SK-N-MC (cell line): ENCODE results near the gene TMEM17.

Source experiments
- EZH2 ChIP-seq: fragments of 200-600 bp; sonication (generic); IDR thresholded peaks from one replicate; pipeline ENCODE4 v1.6.1; 2017; ENCODE audit warnings: antibody characterized with exemption
- FOXP2 ChIP-seq: optimal IDR thresholded peaks from 2 replicates; pipeline ENCODE3; 2011; ENCODE audit warnings: mild to moderate bottlenecking, moderate library complexity; ENCODE audit not compliant: insufficient read depth; ENCODE audit errors: extremely low read length, control extremely low read depth
- POLR2AphosphoS5 ChIP-seq: IDR thresholded peaks from 2 replicates; pipeline ENCODE4 v1.6.1; 2012; ENCODE audit warnings: mild to moderate bottlenecking, low read depth, low read length, borderline replicate concordance

GRCh38 chr2:62458671-62459081, 47.3 kb downstream of the TMEM17 start:
- TF ChIP-seq POLR2AphosphoS5 (no peak), EZH2 (no peak), FOXP2 (no peak)
